ENCODE data around the gene ZBTB17. TPM values are rescaled to one million over a fixed set of nuclear protein-coding genes. Genes with fewer than 3 reads are reported as not detected.

The ZBTB17 gene
- total RNA-seq, 1 experiment from 2014 or later = 17.4 TPM

DNA sequence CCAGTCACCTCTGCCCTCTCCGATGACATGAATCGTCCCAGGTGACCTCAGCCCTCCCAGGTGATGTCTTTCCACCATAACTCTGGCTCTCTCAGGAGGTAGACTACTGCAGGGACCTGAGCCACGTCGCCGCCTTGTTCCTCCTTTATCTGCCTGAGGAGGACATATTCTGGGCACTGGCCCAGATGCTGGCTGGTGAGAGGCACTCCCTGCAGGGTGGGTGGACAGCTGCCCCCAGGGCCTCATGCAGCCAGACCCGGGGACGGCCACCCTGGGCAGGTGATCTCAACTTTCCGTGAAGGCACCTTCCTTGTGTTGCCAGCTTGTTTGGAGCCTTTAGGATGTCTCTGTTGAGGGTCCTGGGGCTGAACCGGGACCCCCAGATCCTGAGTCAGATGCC lies 13.9 kb upstream of the ZBTB17 start:
- no peaks in the 10 kb centered on the region for H3K36me3 ChIP-seq (ENCODE audit: low read depth)
- H3K4me1 ChIP-seq (replicated peaks; ENCODE audit: insufficient read depth) = no peaks in the 10 kb centered on the region
- H2AFZ ChIP-seq = no peak overlapping the region
- no peak overlapping the region for H3K4me3 ChIP-seq
- POLR2A ChIA-PET (ENCODE audit: unreplicated experiment) = no interaction called here
- H3K4me2 ChIP-seq = no peak overlapping the region
- no peak overlapping the region for H3K27ac ChIP-seq
- BruUV-seq (replicated peaks) = no TSS peak
- CTCF ChIA-PET = no interaction called here
- H4K20me1 ChIP-seq (ENCODE audit: insufficient read depth) = no peaks in the 10 kb centered on the region
- TF ChIP-seq EZH2 (IDR thresholded peaks at IDR 0.05; ENCODE audit: low read depth) = no peak
- TF ChIP-seq, protein P1, sequence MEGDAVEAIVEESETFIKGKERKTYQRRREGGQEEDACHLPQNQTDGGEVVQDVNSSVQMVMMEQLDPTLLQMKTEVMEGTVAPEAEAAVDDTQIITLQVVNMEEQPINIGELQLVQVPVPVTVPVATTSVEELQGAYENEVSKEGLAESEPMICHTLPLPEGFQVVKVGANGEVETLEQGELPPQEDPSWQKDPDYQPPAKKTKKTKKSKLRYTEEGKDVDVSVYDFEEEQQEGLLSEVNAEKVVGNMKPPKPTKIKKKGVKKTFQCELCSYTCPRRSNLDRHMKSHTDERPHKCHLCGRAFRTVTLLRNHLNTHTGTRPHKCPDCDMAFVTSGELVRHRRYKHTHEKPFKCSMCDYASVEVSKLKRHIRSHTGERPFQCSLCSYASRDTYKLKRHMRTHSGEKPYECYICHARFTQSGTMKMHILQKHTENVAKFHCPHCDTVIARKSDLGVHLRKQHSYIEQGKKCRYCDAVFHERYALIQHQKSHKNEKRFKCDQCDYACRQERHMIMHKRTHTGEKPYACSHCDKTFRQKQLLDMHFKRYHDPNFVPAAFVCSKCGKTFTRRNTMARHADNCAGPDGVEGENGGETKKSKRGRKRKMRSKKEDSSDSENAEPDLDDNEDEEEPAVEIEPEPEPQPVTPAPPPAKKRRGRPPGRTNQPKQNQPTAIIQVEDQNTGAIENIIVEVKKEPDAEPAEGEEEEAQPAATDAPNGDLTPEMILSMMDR (conservative IDR thresholded peaks at IDR 0.05) = no peak
- DNase-seq = no peak
- intact Hi-C loops (cut with micrococcal nuclease; ENCODE audit: unreplicated experiment) = no loop called here
- H3F3A ChIP-seq (ENCODE audit: insufficient read depth, low read depth) = no peaks in the 10 kb centered on the region
- H3K79me2 ChIP-seq (ENCODE audit: low read depth) = no peaks in the 10 kb centered on the region
- H3K9me2 ChIP-seq (ENCODE audit: insufficient read depth) = no peaks in the 10 kb centered on the region
- H3K9me3 ChIP-seq (ENCODE audit: insufficient read depth, low read depth) = no peaks in the 10 kb centered on the region
- H3K27me3 ChIP-seq (ENCODE audit: insufficient read depth, low read depth) = no peaks in the 10 kb centered on the region

DNA sequence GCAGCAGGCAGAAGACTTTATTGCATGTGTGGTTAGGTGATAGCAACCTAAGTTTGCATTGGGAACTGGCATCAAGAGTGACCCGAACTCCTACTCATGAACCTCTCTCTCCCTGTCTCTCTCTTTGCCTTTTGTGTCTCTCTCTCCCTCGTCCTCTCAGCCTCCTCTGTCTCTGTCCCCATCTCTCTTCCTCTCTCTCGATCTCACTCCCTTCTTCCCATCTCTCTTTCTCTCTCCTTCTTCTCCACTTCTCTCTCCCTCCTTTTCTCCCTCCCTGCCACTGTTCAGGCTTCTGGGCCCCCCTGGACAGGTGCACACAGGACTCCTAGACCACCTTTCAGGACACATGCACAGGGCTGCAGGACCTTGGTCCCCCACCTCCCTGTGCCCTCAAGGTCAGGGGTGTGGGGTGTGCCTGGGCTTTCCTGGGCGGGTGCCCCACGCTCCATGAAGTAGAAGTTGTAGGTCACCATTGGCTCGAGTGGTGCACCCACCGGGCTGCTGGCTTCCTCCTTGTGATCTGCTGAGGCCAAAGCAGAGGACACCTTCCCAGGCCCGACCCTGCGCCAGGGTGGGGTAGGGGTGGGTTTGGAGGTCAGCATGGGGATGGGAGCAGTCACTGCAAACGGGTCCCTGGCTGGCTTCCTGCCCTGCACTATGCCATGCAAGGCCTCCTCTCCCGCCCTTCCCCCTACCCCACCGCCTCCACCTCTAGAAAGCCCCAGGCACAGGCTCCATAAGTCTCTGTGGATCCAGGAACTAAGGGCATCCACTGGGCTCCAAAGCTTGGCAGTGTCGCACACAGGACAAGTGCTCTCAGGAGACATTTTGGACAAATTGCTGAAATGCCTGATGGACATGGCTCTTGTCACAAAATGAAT lies 13.2 kb upstream of the ZBTB17 start:
- no peaks in the 10 kb centered on the region for H4K20me1 ChIP-seq (ENCODE audit: insufficient read depth)
- BruUV-seq (replicated peaks) = no TSS peak
- ChIA-PET CTCF (no interaction called here), POLR2A (ENCODE audit: unreplicated experiment) (interaction anchor here (0.6 kb wide), 1 partner anchor 30 kb away, joined by 29 read pairs; no protein-coding TSS in a partner anchor)
- no peak for DNase-seq
- no peak overlapping the region for H3K4me2 ChIP-seq
- H3K79me2 ChIP-seq (ENCODE audit: low read depth) = no peaks in the 10 kb centered on the region
- no peaks in the 10 kb centered on the region for H3K36me3 ChIP-seq (ENCODE audit: low read depth)
- no peaks in the 10 kb centered on the region for H3K9me2 ChIP-seq (ENCODE audit: insufficient read depth)
- H3K9me3 ChIP-seq (ENCODE audit: insufficient read depth, low read depth) = no peaks in the 10 kb centered on the region
- no peak overlapping the region for H2AFZ ChIP-seq
- H3K4me3 ChIP-seq = no peak overlapping the region
- no peaks in the 10 kb centered on the region for H3F3A ChIP-seq (ENCODE audit: insufficient read depth, low read depth)
- intact Hi-C loops (cut with micrococcal nuclease; ENCODE audit: unreplicated experiment) = no loop called here
- TF ChIP-seq, protein P1 (conservative IDR thresholded peaks at IDR 0.05) = no peak
- TF ChIP-seq EZH2 (IDR thresholded peaks at IDR 0.05; ENCODE audit: low read depth) = no peak
- H3K4me1 ChIP-seq (replicated peaks; ENCODE audit: insufficient read depth) = no peaks in the 10 kb centered on the region
- H3K27me3 ChIP-seq (ENCODE audit: insufficient read depth, low read depth) = no peaks in the 10 kb centered on the region
- no peak overlapping the region for H3K27ac ChIP-seq

DNA sequence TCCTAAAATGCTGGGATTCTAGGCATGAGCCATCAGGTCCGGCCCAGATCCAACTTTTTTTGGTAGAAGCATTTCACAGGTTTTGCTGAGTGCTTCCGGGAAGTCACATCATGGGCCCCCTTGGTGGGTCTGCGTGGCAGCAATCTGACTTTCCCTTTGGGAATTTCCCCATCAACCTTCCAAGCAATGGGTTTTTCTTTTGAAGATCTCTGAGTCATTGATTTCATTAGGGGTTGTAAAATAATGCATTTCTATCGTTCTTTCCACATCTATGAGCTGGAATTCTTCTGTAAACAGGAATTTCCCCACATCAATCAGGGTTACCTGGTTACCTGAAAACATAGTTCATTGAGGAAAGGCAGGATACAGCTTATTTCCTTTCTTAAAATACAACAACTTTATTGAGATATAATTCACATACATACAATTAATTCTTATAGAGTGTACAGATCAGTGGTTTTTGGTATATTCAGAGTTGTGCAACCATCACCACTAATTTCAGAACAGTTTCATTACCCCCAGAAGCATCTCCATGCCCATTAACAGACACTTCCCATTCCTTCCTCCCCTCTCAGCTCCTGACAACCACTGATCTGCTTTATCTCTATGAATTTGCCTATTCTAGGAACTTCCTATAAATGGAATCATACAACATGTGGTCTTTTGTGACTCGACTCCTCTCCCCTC lies 9.9 kb upstream of the ZBTB17 start:
- Histone ChIP-seq H3F3A (ENCODE audit: insufficient read depth, low read depth) (no peaks in the 10 kb centered on the region), H4K20me1 (ENCODE audit: insufficient read depth) (no peaks in the 10 kb centered on the region), H3K9me3 (ENCODE audit: insufficient read depth, low read depth) (no peaks in the 10 kb centered on the region), H3K4me2 (no peak overlapping the region), H3K79me2 (ENCODE audit: low read depth) (no peaks in the 10 kb centered on the region), H3K27ac (no peak overlapping the region), H3K4me3 (no peak overlapping the region), H3K27me3 (ENCODE audit: insufficient read depth, low read depth) (no peaks in the 10 kb centered on the region), H3K9me2 (ENCODE audit: insufficient read depth) (no peaks in the 10 kb centered on the region), H3K4me1 (replicated peaks; ENCODE audit: insufficient read depth) (no peaks in the 10 kb centered on the region), H3K36me3 (ENCODE audit: low read depth) (no peaks in the 10 kb centered on the region), H2AFZ (no peak overlapping the region)
- peak in 1 of 2 experiments; percentile 71 for DNase-seq
- ChIA-PET POLR2A (ENCODE audit: unreplicated experiment) (no interaction called here), CTCF (interaction anchor here (0.6 kb wide), 1 partner anchor 10 kb away, joined by 16 read pairs; no protein-coding TSS in a partner anchor)
- intact Hi-C loops (cut with micrococcal nuclease; ENCODE audit: unreplicated experiment) = no loop called here
- no TSS peak for BruUV-seq (replicated peaks)
- TF ChIP-seq EZH2 (IDR thresholded peaks at IDR 0.05; ENCODE audit: low read depth) = no peak
- TF ChIP-seq, protein P1 (conservative IDR thresholded peaks at IDR 0.05) = no peak
